ENCODE measurements around the gene NME7.

NME7 gene

DNA sequence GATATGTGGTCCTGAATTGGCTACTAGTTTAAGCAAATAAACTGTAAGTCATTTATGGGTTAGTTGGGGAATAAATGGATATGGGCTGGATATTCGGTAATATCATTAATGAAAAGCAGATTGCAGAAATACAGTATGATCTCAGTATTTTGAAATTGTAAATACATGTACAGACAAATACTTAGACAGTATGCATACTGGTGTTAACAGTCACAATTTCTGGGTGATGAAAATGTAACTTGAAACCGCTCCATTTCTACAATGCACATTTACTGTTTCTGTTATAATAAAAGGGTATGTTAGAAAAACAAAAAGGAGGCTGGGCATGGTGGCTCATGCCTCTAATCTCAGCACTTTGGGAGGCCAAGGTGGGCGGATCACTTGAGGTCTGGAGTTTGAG is 28.4 kb upstream of the NME7 start:
- Histone ChIP-seq H4K20me1 (ENCODE audit: insufficient read depth, low read length, poor library complexity, severe bottlenecking) (no peaks in the 10 kb centered on the region), H3K9ac (ENCODE audit: low read depth, low read length, poor library complexity, severe bottlenecking) (no peak overlapping the region), H3F3A (ENCODE audit: low read depth) (no peaks in the 10 kb centered on the region), H3K79me2 (ENCODE audit: insufficient read depth, low read length) (no peaks in the 10 kb centered on the region), H3K4me2 (ENCODE audit: low read depth, low read length, poor library complexity, severe bottlenecking) (no peak overlapping the region), H3K4me1 (ENCODE audit: insufficient read depth, low read length, poor library complexity, severe bottlenecking) (no peaks in the 10 kb centered on the region), H3K27me3 (ENCODE audit: insufficient read depth, low read length, poor library complexity, severe bottlenecking) (no peaks in the 10 kb centered on the region), H3K4me3 (ENCODE audit: low read length, poor library complexity, severe bottlenecking) (no peak overlapping the region), H2AFZ (ENCODE audit: low read length) (no peak overlapping the region), H3K9me3 (ENCODE audit: insufficient read depth, low read depth, low read length) (no peaks in the 10 kb centered on the region), H3K9me2 (replicated peaks; ENCODE audit: low read depth, low read length) (no peaks in the 10 kb centered on the region), H3K36me3 (ENCODE audit: insufficient read depth, low read length) (peaks cover 37% of the 10 kb centered on the region; the same call in 1 of the 2 replicates)
- no peak for TF ChIP-seq EZH2phosphoT487 (IDR thresholded peaks at IDR 0.05; ENCODE audit: borderline replicate concordance)
- TF ChIP-seq, protein P1, sequence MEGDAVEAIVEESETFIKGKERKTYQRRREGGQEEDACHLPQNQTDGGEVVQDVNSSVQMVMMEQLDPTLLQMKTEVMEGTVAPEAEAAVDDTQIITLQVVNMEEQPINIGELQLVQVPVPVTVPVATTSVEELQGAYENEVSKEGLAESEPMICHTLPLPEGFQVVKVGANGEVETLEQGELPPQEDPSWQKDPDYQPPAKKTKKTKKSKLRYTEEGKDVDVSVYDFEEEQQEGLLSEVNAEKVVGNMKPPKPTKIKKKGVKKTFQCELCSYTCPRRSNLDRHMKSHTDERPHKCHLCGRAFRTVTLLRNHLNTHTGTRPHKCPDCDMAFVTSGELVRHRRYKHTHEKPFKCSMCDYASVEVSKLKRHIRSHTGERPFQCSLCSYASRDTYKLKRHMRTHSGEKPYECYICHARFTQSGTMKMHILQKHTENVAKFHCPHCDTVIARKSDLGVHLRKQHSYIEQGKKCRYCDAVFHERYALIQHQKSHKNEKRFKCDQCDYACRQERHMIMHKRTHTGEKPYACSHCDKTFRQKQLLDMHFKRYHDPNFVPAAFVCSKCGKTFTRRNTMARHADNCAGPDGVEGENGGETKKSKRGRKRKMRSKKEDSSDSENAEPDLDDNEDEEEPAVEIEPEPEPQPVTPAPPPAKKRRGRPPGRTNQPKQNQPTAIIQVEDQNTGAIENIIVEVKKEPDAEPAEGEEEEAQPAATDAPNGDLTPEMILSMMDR (conservative IDR thresholded peaks at IDR 0.05; ENCODE audit: low read length) = no peak

DNA sequence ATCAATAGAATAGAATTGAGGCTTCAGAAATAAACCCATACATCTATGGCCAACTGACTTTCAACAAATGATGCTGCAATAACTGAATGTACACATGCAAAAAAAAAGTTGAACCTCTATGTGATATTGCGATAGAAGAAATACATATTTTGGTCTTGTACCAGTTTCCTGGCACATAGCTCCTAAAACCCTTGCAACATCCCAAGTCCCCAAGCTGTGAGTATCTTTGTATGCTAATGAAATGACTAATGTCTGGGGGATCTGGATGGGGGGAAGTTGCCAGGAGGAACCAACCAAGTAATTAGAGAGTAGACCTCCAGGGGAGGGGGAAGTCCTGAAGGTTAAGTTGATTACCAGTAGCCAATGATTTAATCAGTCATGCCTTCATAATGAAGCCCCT is 24.8 kb upstream of the NME7 start:
- Histone ChIP-seq H3K79me2 (ENCODE audit: insufficient read depth, low read length) (no peaks in the 10 kb centered on the region), H3K4me1 (ENCODE audit: insufficient read depth, low read length, poor library complexity, severe bottlenecking) (peaks cover 16% of the 10 kb centered on the region), H3K4me2 (ENCODE audit: low read depth, low read length, poor library complexity, severe bottlenecking) (no peak overlapping the region), H3K36me3 (ENCODE audit: insufficient read depth, low read length) (peaks cover 61% of the 10 kb centered on the region; the same call in 1 of the 2 replicates), H4K20me1 (ENCODE audit: insufficient read depth, low read length, poor library complexity, severe bottlenecking) (no peaks in the 10 kb centered on the region), H3K9me3 (ENCODE audit: insufficient read depth, low read depth, low read length) (no peaks in the 10 kb centered on the region), H3F3A (ENCODE audit: low read depth) (no peaks in the 10 kb centered on the region), H2AFZ (ENCODE audit: low read length) (no peak overlapping the region), H3K4me3 (ENCODE audit: low read length, poor library complexity, severe bottlenecking) (no peak overlapping the region), H3K27me3 (ENCODE audit: insufficient read depth, low read length, poor library complexity, severe bottlenecking) (no peaks in the 10 kb centered on the region), H3K9me2 (replicated peaks; ENCODE audit: low read depth, low read length) (no peaks in the 10 kb centered on the region), H3K9ac (ENCODE audit: low read depth, low read length, poor library complexity, severe bottlenecking) (no peak overlapping the region)
- TF ChIP-seq, protein P1 (conservative IDR thresholded peaks at IDR 0.05; ENCODE audit: low read length) = no peak
- TF ChIP-seq EZH2phosphoT487 (IDR thresholded peaks at IDR 0.05; ENCODE audit: borderline replicate concordance) = no peak

DNA sequence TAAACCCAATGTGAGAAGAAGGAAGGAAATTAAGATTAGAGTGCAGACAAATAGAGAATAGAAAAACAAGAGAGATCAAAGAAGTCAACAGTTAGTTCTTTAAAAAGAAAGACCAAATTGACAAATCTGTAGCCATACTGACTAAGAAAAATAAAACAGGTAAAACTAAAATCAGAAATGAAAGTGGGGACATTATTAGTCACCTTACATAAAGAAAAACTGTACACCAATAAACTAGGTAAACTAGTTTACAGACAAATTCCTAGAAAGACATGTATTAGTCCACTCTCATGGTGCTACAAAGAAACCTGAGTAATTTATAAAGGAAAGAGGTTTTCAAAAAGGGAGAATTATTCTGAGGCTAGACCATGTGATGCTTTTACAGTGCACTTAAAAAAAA is 22.7 kb upstream of the NME7 start:
- Histone ChIP-seq H4K20me1 (ENCODE audit: insufficient read depth, low read length, poor library complexity, severe bottlenecking) (no peaks in the 10 kb centered on the region), H3K27me3 (ENCODE audit: insufficient read depth, low read length, poor library complexity, severe bottlenecking) (no peaks in the 10 kb centered on the region), H2AFZ (ENCODE audit: low read length) (no peak overlapping the region), H3K9me2 (replicated peaks; ENCODE audit: low read depth, low read length) (no peaks in the 10 kb centered on the region), H3K9me3 (ENCODE audit: insufficient read depth, low read depth, low read length) (no peaks in the 10 kb centered on the region), H3K4me3 (ENCODE audit: low read length, poor library complexity, severe bottlenecking) (no peak overlapping the region), H3K4me1 (ENCODE audit: insufficient read depth, low read length, poor library complexity, severe bottlenecking) (peaks cover 16% of the 10 kb centered on the region), H3K36me3 (ENCODE audit: insufficient read depth, low read length) (peaks cover 67% of the 10 kb centered on the region; the same call in 1 of the 2 replicates), H3K4me2 (ENCODE audit: low read depth, low read length, poor library complexity, severe bottlenecking) (no peak overlapping the region), H3F3A (ENCODE audit: low read depth) (no peaks in the 10 kb centered on the region), H3K79me2 (ENCODE audit: insufficient read depth, low read length) (no peaks in the 10 kb centered on the region), H3K9ac (ENCODE audit: low read depth, low read length, poor library complexity, severe bottlenecking) (no peak overlapping the region)
- TF ChIP-seq, protein P1 (conservative IDR thresholded peaks at IDR 0.05; ENCODE audit: low read length) = no peak
- no peak for TF ChIP-seq EZH2phosphoT487 (IDR thresholded peaks at IDR 0.05; ENCODE audit: borderline replicate concordance)

All from Loucy (cell line).